Subcutaneous abdominal adipose tissue (tissue), 5 donors: Measurements from ENCODE around the gene BRI3.

Source experiments
- H3K27ac ChIP-seq: one replicate; pipeline ENCODE4 v1.7.0; 2013; ENCODE audit warnings: low read depth, mild to moderate bottlenecking, inconsistent platforms, low read length, moderate library complexity
- H3K27me3 ChIP-seq, 5 donors: one replicate each; pipeline ENCODE4 v1.7.0; 2013; ENCODE audit warnings: low read length in 5 of 5, inconsistent platforms in 1 of 5; ENCODE audit not compliant: control insufficient read depth in 5 of 5, insufficient read depth in 4 of 5
- H3K36me3 ChIP-seq, 5 donors: one replicate each; pipeline ENCODE4 v1.7.0; 2013; ENCODE audit warnings: low read length in 5 of 5; ENCODE audit not compliant: control insufficient read depth in 5 of 5, insufficient read depth in 5 of 5
- H3K4me1 ChIP-seq, 5 donors: one replicate each; pipeline ENCODE4 v1.7.0; 2013; ENCODE audit warnings: low read length in 5 of 5, mild to moderate bottlenecking in 3 of 5, moderate library complexity in 1 of 5; ENCODE audit not compliant: control insufficient read depth in 5 of 5, insufficient read depth in 5 of 5
- H3K4me3 ChIP-seq, 5 donors: one replicate each; pipeline ENCODE4 v1.7.0; 2013; ENCODE audit warnings: low read length in 5 of 5, low read depth in 1 of 5
- H3K9ac ChIP-seq, 5 donors: one replicate each; pipeline ENCODE4 v1.7.0; 2013; ENCODE audit warnings: low read length in 5 of 5, mild to moderate bottlenecking in 4 of 5, moderate library complexity in 3 of 5
- H3K9me3 ChIP-seq, 5 donors: one replicate each; pipeline ENCODE4 v1.7.0; 2013; ENCODE audit warnings: low read length in 5 of 5; ENCODE audit not compliant: control insufficient read depth in 5 of 5
- donor health status: healthy.
- donor health status: healthy.
- donor health status: healthy.
- donor health status: healthy.
- donor health status: healthy.

BRI3 gene

GRCh38 chr7:98240961-98241673, 40.4 kb upstream of the BRI3 start:
- Histone ChIP-seq H3K36me3 (peaks cover 0 to 75% (median 64%) of the 10 kb centered on the region in 5 donors), H3K27me3 (no peaks in the 10 kb centered on the region), H3K4me1 (peaks cover 3 to 21% (median 9%) of the 10 kb centered on the region in 5 donors), H3K9me3 (no peaks in the 10 kb centered on the region), H3K27ac (no peak overlapping the region), H3K4me3 (no peak overlapping the region), H3K9ac (no peak overlapping the region)

- H3K9me3 ChIP-seq: no peaks in the 10 kb centered on the region
- H3K36me3 ChIP-seq: peaks cover 0 to 69% (median 57%) of the 10 kb centered on the region in 5 donors
- no peaks in the 10 kb centered on the region for H3K27me3 ChIP-seq
- H3K9ac ChIP-seq: no peak overlapping the region
- H3K4me3 ChIP-seq: no peak overlapping the region
- H3K27ac ChIP-seq: no peak overlapping the region
- H3K4me1 ChIP-seq: peaks cover 3 to 21% (median 9%) of the 10 kb centered on the region in 5 donors
Observed at GRCh38 chr7:98241674-98242241, 39.7 kb upstream of the BRI3 start.

- peaks cover 0 to 65% (median 53%) of the 10 kb centered on the region in 5 donors for H3K36me3 ChIP-seq
Observed at GRCh38 chr7:98242342-98242741, 39.1 kb upstream of the BRI3 start.

GRCh38 chr7:98242934-98243333, 38.6 kb upstream of the BRI3 start:
- Histone ChIP-seq H3K9ac (no peak overlapping the region), H3K27me3 (no peaks in the 10 kb centered on the region), H3K4me3 (no peak overlapping the region), H3K27ac (no peak overlapping the region), H3K36me3 (peaks cover 0 to 60% (median 49%) of the 10 kb centered on the region in 5 donors), H3K9me3 (no peaks in the 10 kb centered on the region), H3K4me1 (peaks cover 3 to 26% (median 9%) of the 10 kb centered on the region in 5 donors)

More at GRCh38 chr7:98242342-98242741, 39.1 kb upstream of the BRI3 start:
- Histone ChIP-seq H3K9me3 (no peaks in the 10 kb centered on the region), H3K9ac (no peak overlapping the region), H3K4me1 (peaks cover 3 to 24% (median 9%) of the 10 kb centered on the region in 5 donors), H3K27me3 (no peaks in the 10 kb centered on the region), H3K4me3 (no peak overlapping the region), H3K27ac (no peak overlapping the region)

GRCh38 chr7:98244871-98245270, 36.6 kb upstream of the BRI3 start:
- no peak overlapping the region for H3K27ac ChIP-seq
- H3K27me3 ChIP-seq: no peaks in the 10 kb centered on the region
- no peaks in the 10 kb centered on the region for H3K9me3 ChIP-seq
- H3K4me3 ChIP-seq: no peak overlapping the region
- H3K36me3 ChIP-seq: peaks cover 0 to 41% (median 32%) of the 10 kb centered on the region in 5 donors
- no peak overlapping the region for H3K9ac ChIP-seq
- H3K4me1 ChIP-seq: peaks cover 3 to 46% (median 13%) of the 10 kb centered on the region in 5 donors

GRCh38 chr7:98248156-98248555, 33.3 kb upstream of the BRI3 start:
- Histone ChIP-seq H3K9me3 (no peaks in the 10 kb centered on the region), H3K27ac (peak overlapping the region; percentile 50), H3K4me1 (peaks cover 5 to 68% (median 35%) of the 10 kb centered on the region in 5 donors), H3K4me3 (no peak overlapping the region), H3K9ac (no peak overlapping the region), H3K36me3 (peaks cover 0 to 17% (median 13%) of the 10 kb centered on the region in 5 donors), H3K27me3 (no peaks in the 10 kb centered on the region)

GRCh38 chr7:98249106-98249505, 32.4 kb upstream of the BRI3 start:
- Histone ChIP-seq H3K27ac (peak overlapping the region; percentile 66), H3K4me3 (no peak overlapping the region), H3K9me3 (no peaks in the 10 kb centered on the region), H3K4me1 (peaks cover 5 to 72% (median 39%) of the 10 kb centered on the region in 5 donors), H3K36me3 (peaks cover 0 to 9% (median 7%) of the 10 kb centered on the region in 5 donors), H3K27me3 (no peaks in the 10 kb centered on the region), H3K9ac (no peak overlapping the region)

GRCh38 chr7:98250789-98251188, 30.7 kb upstream of the BRI3 start:
- Histone ChIP-seq H3K9ac (peak overlapping the region in 3 of 5 donors; percentile 35 to 89 (median 87)), H3K27ac (peak overlapping the region; percentile 66), H3K4me3 (peak overlapping the region in 4 of 5 donors; percentile 69 to 98 (median 92))

GRCh38 chr7:98251231-98251600, 30.3 kb upstream of the BRI3 start:
- Histone ChIP-seq H3K27ac (peak overlapping the region; percentile 76), H3K4me1 (peaks cover 2 to 54% (median 34%) of the 10 kb centered on the region in 5 donors), H3K9ac (peak overlapping the region in 4 of 5 donors; percentile 63 to 89 (median 80)), H3K36me3 (peaks cover 0 to 3% (median 0%) of the 10 kb centered on the region in 5 donors), H3K4me3 (peak overlapping the region; percentile 69 to 98 (median 94)), H3K9me3 (no peaks in the 10 kb centered on the region), H3K27me3 (no peaks in the 10 kb centered on the region)

More at GRCh38 chr7:98250789-98251188, 30.7 kb upstream of the BRI3 start:
- Histone ChIP-seq H3K36me3 (peaks cover 0 to 3% (median 0%) of the 10 kb centered on the region in 5 donors), H3K27me3 (no peaks in the 10 kb centered on the region), H3K9me3 (no peaks in the 10 kb centered on the region), H3K4me1 (peaks cover 2 to 58% (median 34%) of the 10 kb centered on the region in 5 donors)
